SK-MEL-5 (cell line): Measurements from ENCODE around the gene CNTLN. TPM values are rescaled to one million over a fixed set of nuclear protein-coding genes. Genes with fewer than 3 reads are reported as not detected.

Source experiments
- DNase-seq: peaks from one replicate; pipeline ENCODE4 v3.0.0-alpha.2; 2016; ENCODE audit warnings: low read depth, low spot score
- in situ Hi-C: cut with HindIII; loops from 2 replicates; pipeline ENCODE4 v1.10.0; 2016; ENCODE audit warnings: low sequenced_read_pairs, high pct_unique_total_duplicates, low pct_unique_long_range_greater_than_20kb
- polyA plus RNA-seq, 2 experiments: library from polyadenylated mRNA; depleted of rRNA; stranded (reverse); fragments of >200 nt; gene quantifications; 2 replicates each; pipeline ENCODE4 v1.2.3, GENCODE V29; 2015
- total RNA-seq: library from RNA; depleted of rRNA; stranded (reverse); fragments of >200 nt; shearing (Covaris generic); gene quantifications from 2 replicates; pipeline ENCODE4 v1.2.3, GENCODE V29; 2014; rRNA removed

Gene CNTLN, protein sequence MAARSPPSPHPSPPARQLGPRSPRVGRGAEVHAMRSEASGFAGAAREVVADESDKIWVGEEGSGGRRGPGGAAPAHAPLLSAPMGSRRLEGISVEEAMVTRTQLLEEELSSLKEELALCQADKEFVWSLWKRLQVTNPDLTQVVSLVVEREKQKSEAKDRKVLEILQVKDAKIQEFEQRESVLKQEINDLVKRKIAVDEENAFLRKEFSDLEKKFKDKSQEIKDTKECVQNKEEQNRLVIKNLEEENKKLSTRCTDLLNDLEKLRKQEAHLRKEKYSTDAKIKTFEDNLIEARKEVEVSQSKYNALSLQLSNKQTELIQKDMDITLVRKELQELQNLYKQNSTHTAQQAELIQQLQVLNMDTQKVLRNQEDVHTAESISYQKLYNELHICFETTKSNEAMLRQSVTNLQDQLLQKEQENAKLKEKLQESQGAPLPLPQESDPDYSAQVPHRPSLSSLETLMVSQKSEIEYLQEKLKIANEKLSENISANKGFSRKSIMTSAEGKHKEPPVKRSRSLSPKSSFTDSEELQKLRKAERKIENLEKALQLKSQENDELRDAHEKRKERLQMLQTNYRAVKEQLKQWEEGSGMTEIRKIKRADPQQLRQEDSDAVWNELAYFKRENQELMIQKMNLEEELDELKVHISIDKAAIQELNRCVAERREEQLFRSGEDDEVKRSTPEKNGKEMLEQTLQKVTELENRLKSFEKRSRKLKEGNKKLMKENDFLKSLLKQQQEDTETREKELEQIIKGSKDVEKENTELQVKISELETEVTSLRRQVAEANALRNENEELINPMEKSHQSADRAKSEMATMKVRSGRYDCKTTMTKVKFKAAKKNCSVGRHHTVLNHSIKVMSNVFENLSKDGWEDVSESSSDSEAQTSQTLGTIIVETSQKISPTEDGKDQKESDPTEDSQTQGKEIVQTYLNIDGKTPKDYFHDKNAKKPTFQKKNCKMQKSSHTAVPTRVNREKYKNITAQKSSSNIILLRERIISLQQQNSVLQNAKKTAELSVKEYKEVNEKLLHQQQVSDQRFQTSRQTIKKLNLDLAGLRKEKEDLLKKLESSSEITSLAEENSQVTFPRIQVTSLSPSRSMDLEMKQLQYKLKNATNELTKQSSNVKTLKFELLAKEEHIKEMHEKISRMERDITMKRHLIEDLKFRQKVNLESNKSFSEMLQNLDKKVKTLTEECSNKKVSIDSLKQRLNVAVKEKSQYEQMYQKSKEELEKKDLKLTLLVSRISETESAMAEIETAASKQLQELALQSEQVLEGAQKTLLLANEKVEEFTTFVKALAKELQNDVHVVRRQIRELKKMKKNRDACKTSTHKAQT (N-terminal part only)
- total RNA-seq: 6.5 and 6.7 TPM in 2 replicates
- 3.6 and 6.3 TPM in 2 replicates for polyA plus RNA-seq (2015; cell fraction: cytosol; rRNA removed)
- 3.7 and 4.8 TPM in 2 replicates for polyA plus RNA-seq (2015; cell fraction: nucleus; rRNA removed)

GRCh38 chr9:17134396-17135294 lies at the start of gene CNTLN:
CNTLN (plus strand) TSS chr9:17135040; CDS start chr9:17135066, 26 bp downstream.
- in situ Hi-C loops: no loop called here

GRCh38 chr9:17088566-17088965 lies 46.3 kb upstream of the CNTLN start:
- no peak for DNase-seq
- in situ Hi-C loops: no loop called here

More at GRCh38 chr9:17134396-17135294, at the start of gene CNTLN:
- peak; percentile 85 for DNase-seq

DNA sequence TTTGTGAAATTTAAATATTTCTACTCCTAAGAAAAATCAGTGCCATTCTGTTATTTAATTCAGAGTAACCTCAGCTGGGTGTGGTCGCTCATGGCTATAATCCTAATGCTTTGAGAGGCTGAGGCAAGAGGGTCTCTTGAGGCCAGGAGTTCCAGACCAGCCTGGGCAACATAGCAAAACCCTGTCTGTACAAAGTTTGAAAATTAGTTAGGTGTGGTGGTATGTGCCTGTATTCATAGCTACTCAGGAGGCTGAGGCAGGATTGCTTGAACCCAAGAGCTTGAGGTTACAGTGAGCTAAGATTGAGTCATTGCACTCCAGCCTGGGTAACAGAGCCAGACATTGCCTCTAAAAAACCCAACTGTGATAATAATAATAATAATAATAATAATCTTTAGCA lies 44.8 kb upstream of the CNTLN start:
- in situ Hi-C loops: no loop called here
- no peak for DNase-seq

DNA sequence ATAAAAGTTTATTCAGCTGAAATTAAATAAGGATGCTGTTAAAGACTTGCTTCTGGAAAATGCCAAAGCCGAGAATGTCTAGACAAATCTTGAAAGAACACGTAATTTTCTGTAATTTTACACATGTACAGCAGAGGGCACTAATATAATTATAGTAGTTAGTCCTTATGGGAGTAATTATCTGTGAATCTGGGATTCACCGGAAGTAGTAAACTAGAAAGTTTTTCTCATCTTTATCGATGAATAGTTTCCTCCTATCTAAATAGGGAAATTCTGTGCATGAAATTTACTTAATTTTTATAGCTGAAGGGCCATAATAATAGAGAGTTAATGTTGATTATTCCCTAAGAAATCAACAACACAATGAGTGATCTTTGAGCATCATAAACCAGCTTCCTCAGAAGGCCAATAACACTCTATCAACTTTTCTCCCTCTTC lies 18.4 kb upstream of the CNTLN start:
- in situ Hi-C loops: no loop called here
- peak; percentile 60 for DNase-seq

GRCh38 chr9:17117372-17117771 lies 17.5 kb upstream of the CNTLN start:
- in situ Hi-C loops: no loop called here
- DNase-seq: no peak

DNA sequence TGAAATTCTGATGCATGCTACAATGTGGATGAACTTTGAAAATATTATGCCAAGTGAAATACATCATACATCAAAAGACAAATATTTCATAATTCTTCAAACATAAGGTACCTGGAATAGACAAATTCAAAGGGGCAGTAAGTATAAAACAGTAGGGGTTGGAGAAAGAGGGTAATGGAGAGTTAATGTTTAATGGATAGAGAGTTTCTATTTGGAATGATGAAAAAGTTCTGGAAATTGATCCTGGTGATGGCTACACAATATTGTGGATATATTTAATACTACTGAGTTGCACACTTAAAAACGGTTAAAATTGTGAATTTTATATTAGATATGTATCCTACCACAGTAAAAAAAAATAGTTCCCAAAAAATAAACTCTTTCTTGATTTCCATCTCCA lies 14.6 kb upstream of the CNTLN start:
- in situ Hi-C loops: no loop called here
- DNase-seq: no peak

DNA sequence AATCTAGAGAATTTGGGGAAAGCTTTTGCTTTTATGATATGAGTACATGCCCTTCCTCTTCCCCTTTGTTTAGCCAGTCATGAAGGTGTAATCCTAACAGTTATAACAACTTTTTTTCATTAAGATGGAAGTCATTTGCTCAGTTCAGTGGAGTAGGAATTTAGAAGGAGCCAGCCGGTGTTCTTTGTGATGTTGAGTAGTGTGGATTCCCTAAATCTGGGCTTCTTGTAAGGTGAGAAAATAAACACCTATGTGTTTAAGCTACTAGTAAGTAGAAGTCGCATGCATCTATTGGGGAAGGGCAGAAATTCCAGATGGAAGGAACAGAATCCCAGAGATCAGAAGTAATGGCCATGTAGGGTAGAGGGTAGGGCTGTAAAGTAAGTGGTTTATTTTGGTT lies 13.6 kb upstream of the CNTLN start:
- in situ Hi-C loops: no loop called here
- no peak for DNase-seq

DNA sequence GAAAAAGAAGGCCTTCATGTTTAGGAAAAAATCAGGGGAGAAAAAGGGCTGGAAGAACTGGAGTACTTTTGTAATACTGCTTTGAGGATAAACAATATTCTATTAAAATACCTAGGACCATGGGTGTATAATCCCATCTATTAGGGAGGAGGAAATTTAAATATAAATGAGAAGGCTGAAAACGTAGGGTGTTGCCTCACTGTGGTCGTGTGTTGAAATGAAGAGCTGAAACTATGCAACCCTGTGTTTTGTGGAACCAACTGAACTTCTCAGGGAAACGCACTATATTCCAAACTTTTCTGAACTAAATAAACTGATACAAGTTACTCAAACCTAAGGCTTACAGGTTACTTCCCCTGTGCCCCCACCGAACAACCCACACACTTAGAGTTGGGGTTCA lies 4.5 kb upstream of the CNTLN start:
- in situ Hi-C loops: no loop called here
- DNase-seq: no peak

GRCh38 chr9:17130725-17131124 lies 4.1 kb upstream of the CNTLN start:
- in situ Hi-C loops: no loop called here

DNA sequence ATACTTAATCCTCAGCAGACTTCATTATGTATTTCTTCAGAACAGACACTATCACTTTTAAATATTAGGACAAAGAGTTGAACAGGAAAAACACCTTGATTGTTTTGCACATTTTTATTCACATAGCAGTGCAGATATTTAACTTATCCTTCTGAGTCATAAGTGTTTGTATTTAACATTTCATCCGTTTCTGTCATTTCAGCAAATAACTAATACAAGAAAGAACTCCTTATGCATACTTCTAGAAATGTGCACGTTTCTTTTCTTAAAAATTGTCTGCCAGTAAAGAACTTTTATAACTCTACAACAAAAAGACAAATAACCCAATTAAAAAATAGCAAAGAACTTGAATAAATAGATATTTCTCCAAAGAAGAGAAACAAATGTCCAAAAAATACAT lies 3.3 kb upstream of the CNTLN start:
- in situ Hi-C loops: no loop called here
- no peak for DNase-seq

More at GRCh38 chr9:17130725-17131124, 4.1 kb upstream of the CNTLN start:
- no peak for DNase-seq

- in situ Hi-C loops: no loop called here
- peak; percentile 25 for DNase-seq
Measured at GRCh38 chr9:17135295-17136160, 688 bp downstream of the CNTLN start.

- DNase-seq: no peak
- in situ Hi-C loops: no loop called here
Measured at GRCh38 chr9:17137566-17137965, 2.7 kb downstream of the CNTLN start.

- DNase-seq: no peak
- in situ Hi-C loops: no loop called here
Measured at GRCh38 chr9:17138503-17138902, 3.7 kb downstream of the CNTLN start.

GRCh38 chr9:17140418-17140817 lies 5.6 kb downstream of the CNTLN start:
- in situ Hi-C loops: no loop called here
- no peak for DNase-seq

DNA sequence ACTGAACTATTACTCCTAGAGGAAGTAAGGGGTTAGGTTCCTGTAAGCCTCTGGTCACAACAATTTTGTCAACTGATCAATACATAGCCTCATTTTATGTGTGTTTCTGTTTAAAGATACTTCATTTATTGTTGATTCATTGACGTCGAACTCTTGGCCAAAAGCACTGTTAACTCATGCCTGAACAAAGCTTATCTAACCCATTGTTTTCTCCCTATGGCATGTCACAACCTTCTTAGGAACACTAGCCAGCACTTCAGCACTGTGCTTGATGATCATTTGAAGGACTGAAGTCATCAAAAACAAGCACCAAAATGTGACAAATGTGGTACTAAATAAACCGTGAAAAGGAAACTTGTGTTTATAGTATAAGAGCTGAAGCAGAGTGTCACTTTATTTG lies 13.5 kb downstream of the CNTLN start:
- in situ Hi-C loops: no loop called here
- no peak for DNase-seq

DNA sequence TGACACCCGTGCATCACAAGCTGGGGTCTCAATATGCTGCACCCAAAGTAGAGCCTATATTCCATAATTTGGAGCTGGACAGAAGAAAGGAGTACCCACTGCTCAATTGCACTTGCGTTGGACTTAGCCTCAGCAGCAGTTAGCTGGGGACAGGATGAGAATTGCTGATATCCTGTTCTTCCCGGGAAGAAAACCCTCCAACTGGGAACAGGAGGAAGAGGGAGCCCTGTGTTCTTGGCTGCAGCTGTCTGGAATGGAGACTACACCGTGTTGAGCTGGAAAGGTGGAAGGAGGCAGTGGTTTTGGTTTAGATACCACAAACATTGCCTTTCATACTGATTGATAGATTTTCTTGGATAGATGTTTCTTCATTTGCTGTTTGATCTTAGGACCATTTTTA lies 24.6 kb downstream of the CNTLN start:
- DNase-seq: no peak
- in situ Hi-C loops: no loop called here
